K562 (cell line): Measurements from ENCODE around the gene RBMS3. TPM values are rescaled to one million over a fixed set of nuclear protein-coding genes. Genes with fewer than 3 reads are reported as not detected.

Experiments used
- CC2D1A ChIP-seq: fragments of 450-650 bp; IDR thresholded peaks from 2 replicates; pipeline ENCODE4 v1.6.1; 2017; ENCODE audit warnings: mild to moderate bottlenecking
- CTCFL ChIP-seq: IDR thresholded peaks from 2 replicates; pipeline ENCODE4 v1.6.1; 2011; ENCODE audit warnings: borderline replicate concordance, low read depth, mild to moderate bottlenecking, moderate library complexity, low read length; ENCODE audit not compliant: insufficient read depth, poor library complexity, severe bottlenecking
- EP300 ChIP-seq: IDR thresholded peaks from 2 replicates; pipeline ENCODE4 v1.6.1; 2012; ENCODE audit warnings: low read length, improper control_type of control experiment
- MAFG ChIP-seq: fragments of 450-650 bp; conservative IDR thresholded peaks from 2 replicates; pipeline ENCODE4 v1.6.1; 2016; ENCODE audit warnings: missing genetic modification characterization, missing compliant biosample characterization
- MCM5 ChIP-seq: fragments of 450-650 bp; IDR thresholded peaks from 2 replicates; pipeline ENCODE4 v1.6.1; 2016; ENCODE audit warnings: low read depth
- NEUROD1 ChIP-seq: fragments of 150-350 bp; IDR thresholded peaks from 2 replicates; pipeline ENCODE4 v1.6.1; 2014; ENCODE audit warnings: borderline replicate concordance, low read length, low read depth; ENCODE audit not compliant: partially characterized antibody
- PHF8 ChIP-seq: fragments of 200-600 bp; sonication (generic); IDR thresholded peaks from 2 replicates; pipeline ENCODE4 v1.6.1; 2012; ENCODE audit warnings: mixed run types, mild to moderate bottlenecking, inconsistent platforms, low read length, moderate library complexity, borderline replicate concordance
- POLR3G ChIP-seq: IDR thresholded peaks from 2 replicates; pipeline ENCODE4 v1.6.1; 2011; ENCODE audit not compliant: insufficient read length, insufficient replicate concordance; ENCODE audit errors: extremely low read depth
- RBM34 ChIP-seq: fragments of 200-400 bp; formaldehyde crosslinking; IDR thresholded peaks from 2 replicates; pipeline ENCODE4 v1.6.1; 2018; ENCODE audit warnings: low read length, borderline replicate concordance; ENCODE audit not compliant: insufficient read depth
- SNAPC5 ChIP-seq: fragments of 250-450 bp; sonication (Bioruptor Pico); IDR thresholded peaks from 2 replicates; pipeline ENCODE4 v1.8.0; 2021; ENCODE audit warnings: moderate library complexity, mild to moderate bottlenecking, inconsistent platforms
- SNIP1 ChIP-seq: fragments of 450-650 bp; IDR thresholded peaks from 2 replicates; pipeline ENCODE4 v1.7.1; 2017; ENCODE audit warnings: low read depth, mild to moderate bottlenecking
- SP1 ChIP-seq: sonication (generic); formaldehyde crosslinking; IDR thresholded peaks from 2 replicates; pipeline ENCODE4 v1.8.1; 2022; ENCODE audit warnings: mild to moderate bottlenecking, missing genetic modification reagents
- ZBTB33 ChIP-seq: sonication (generic); formaldehyde crosslinking; IDR thresholded peaks from 2 replicates; pipeline ENCODE4 v1.8.1; 2023; ENCODE audit warnings: mild to moderate bottlenecking, missing genetic modification reagents
- ZHX1 ChIP-seq: fragments of 150-350 bp; conservative IDR thresholded peaks from 2 replicates; pipeline ENCODE4 v1.6.1; 2014; ENCODE audit warnings: low read length
- ZNF232 ChIP-seq: sonication (generic); formaldehyde crosslinking; IDR thresholded peaks from 2 replicates; pipeline ENCODE4 v1.8.0; 2022; ENCODE audit warnings: mild to moderate bottlenecking, missing genetic modification reagents
- ZNF592 ChIP-seq: fragments of 450-650 bp; IDR thresholded peaks from 2 replicates; pipeline ENCODE4 v1.6.1; 2017; ENCODE audit warnings: antibody characterized with exemption, mild to moderate bottlenecking
- ZNF644 ChIP-seq: fragments of 200-800 bp; sonication (Bioruptor generic); IDR thresholded peaks from 2 replicates; pipeline ENCODE4 v1.6.1; 2016; ENCODE audit warnings: low read depth, missing genetic modification characterization, missing compliant biosample characterization
- polyA plus RNA-seq, 8 experiments: library from polyadenylated mRNA; depleted of rRNA in 4 of 8; stranded (reverse) in 5 of 8; unstranded in 3 of 8; fragments of >200 nt; fragmentation: Nextera tagmentation in 2 of 8; fragmentation: Illumina TruSeq in 1 of 8; extraction: Ambion mirVana in 2 of 8; extraction: Trizol in 1 of 8; gene quantifications; 2 replicates each; pipeline versions ENCODE4 v1.2.1 to v1.2.3, GENCODE V29; 2011 to 2014; ENCODE audit warnings: inconsistent platforms in 1 of 8, missing spikeins in 1 of 8
- total RNA-seq, 7 experiments: library from RNA; depleted of rRNA in 6 of 7; stranded (reverse); fragments of >200 nt in 6 of 7; fragmentation: Illumina TruSeq in 2 of 7; extraction: Trizol in 2 of 7; gene quantifications; 2 replicates each; pipeline versions ENCODE4 v1.2.1 to v1.2.3, GENCODE V29; 2011 to 2021; ENCODE audit warnings: low replicate concordance in 1 of 7

The RBMS3 gene
- total and polyA plus RNA-seq, 9 of the 15 experiments (the other 6 are each of a cell fraction or from before 2014, with no cell fraction given), result 0.20 TPM; not detected in 8

- TF ChIP-seq ZNF232 (CRISPR knock-in tag) (no peak), SP1 (no peak), MCM5 (no peak), ZBTB33 (CRISPR knock-in tag) (no peak), ZHX1 (no peak), SNAPC5 (no peak), CC2D1A (no peak), NEUROD1 (no peak), ZNF644 (tag) (no peak), ZNF592 (no peak), CTCFL (no peak), EP300 (no peak), RBM34 (no peak), PHF8 (no peak), POLR3G (no peak), MAFG (tag) (no peak), SNIP1 (no peak)
Measured at GRCh38 chr3:29307295-29307694, 26.4 kb downstream of the RBMS3 start (continued).
